Activated naive CD4-positive, alpha-beta T cell treated with anti-CD3 and anti-CD28 coated beads, Interleukin-2, amount 10 ng/mL, durations not matched to agents 7 days and 5 days (primary cell): Measurements from ENCODE around the gene TPH2.

ENCODE experiments used
- CTCF ChIA-PET: fragments of 350-600 bp; sonication (Branson Sonifier 250); formaldehyde crosslinking; loops from one replicate; lab custom pipeline; 2021; ENCODE audit warnings: antibody characterized with exemption; lab: Charles Lee
- DNase-seq: peaks from one replicate; pipeline ENCODE4 v3.0.0-alpha.2; 2020
- H3K27ac Mint-ChIP-seq: one replicate; pipeline ENCODE4 v1.8.0; 2021; ENCODE audit warnings: mild to moderate bottlenecking, moderate library complexity, mixed read lengths
- H3K27me3 Mint-ChIP-seq: one replicate; pipeline ENCODE4 v1.8.0; 2021; ENCODE audit warnings: mild to moderate bottlenecking, mixed read lengths
- H3K36me3 Mint-ChIP-seq: one replicate; pipeline ENCODE4 v1.8.0; 2021; ENCODE audit warnings: mixed read lengths
- H3K4me1 Mint-ChIP-seq: one replicate; pipeline ENCODE4 v1.8.0; 2021; ENCODE audit warnings: mixed read lengths
- H3K4me3 Mint-ChIP-seq: one replicate; pipeline ENCODE4 v1.8.0; 2021; ENCODE audit warnings: mild to moderate bottlenecking, moderate library complexity, mixed read lengths
- H3K9me3 Mint-ChIP-seq: one replicate; pipeline ENCODE4 v1.8.0; 2021; ENCODE audit warnings: mixed read lengths

TPH2 gene

GRCh38 chr12:72075891-72076557 lies 137.4 kb downstream of the TPH2 start:
- no peak overlapping the region for H3K4me3 Mint-ChIP-seq
- no peak for DNase-seq
- no peaks in the 10 kb centered on the region for H3K4me1 Mint-ChIP-seq
- H3K27me3 Mint-ChIP-seq = no peaks in the 10 kb centered on the region
- H3K27ac Mint-ChIP-seq = no peak overlapping the region
- CTCF ChIA-PET = no interaction called here
- peaks cover 7% of the 10 kb centered on the region for H3K9me3 Mint-ChIP-seq
- H3K36me3 Mint-ChIP-seq = no peaks in the 10 kb centered on the region

GRCh38 chr12:72076558-72076915 lies 137.9 kb downstream of the TPH2 start:
- Mint-ChIP-seq H3K27me3 (no peaks in the 10 kb centered on the region), H3K9me3 (peaks cover 3% of the 10 kb centered on the region), H3K4me1 (no peaks in the 10 kb centered on the region), H3K36me3 (no peaks in the 10 kb centered on the region), H3K27ac (no peak overlapping the region), H3K4me3 (no peak overlapping the region)
- DNase-seq = no peak
- CTCF ChIA-PET = no interaction called here

- H3K9me3 Mint-ChIP-seq = no peaks in the 10 kb centered on the region
- H3K36me3 Mint-ChIP-seq = no peaks in the 10 kb centered on the region
- CTCF ChIA-PET = no interaction called here
- H3K27me3 Mint-ChIP-seq = no peaks in the 10 kb centered on the region
- DNase-seq = no peak
- H3K4me1 Mint-ChIP-seq = no peaks in the 10 kb centered on the region
- H3K4me3 Mint-ChIP-seq = no peak overlapping the region
- H3K27ac Mint-ChIP-seq = no peak overlapping the region
Measured at GRCh38 chr12:72077111-72077820, 138.6 kb downstream of the TPH2 start.

GRCh38 chr12:72081777-72082176 lies 143.1 kb downstream of the TPH2 start:
- CTCF ChIA-PET = no interaction called here
- Mint-ChIP-seq H3K27ac (no peak overlapping the region), H3K4me1 (no peaks in the 10 kb centered on the region), H3K36me3 (no peaks in the 10 kb centered on the region), H3K4me3 (no peak overlapping the region), H3K9me3 (no peaks in the 10 kb centered on the region), H3K27me3 (no peaks in the 10 kb centered on the region)
- no peak for DNase-seq
